SW480 (cell line): Measurements from ENCODE around the gene SDK1.

Experiments used
- DNase-seq: peaks from one replicate; pipeline ENCODE4 v3.0.0-alpha.2; 2016; ENCODE audit warnings: low spot score

SDK1 gene

DNA sequence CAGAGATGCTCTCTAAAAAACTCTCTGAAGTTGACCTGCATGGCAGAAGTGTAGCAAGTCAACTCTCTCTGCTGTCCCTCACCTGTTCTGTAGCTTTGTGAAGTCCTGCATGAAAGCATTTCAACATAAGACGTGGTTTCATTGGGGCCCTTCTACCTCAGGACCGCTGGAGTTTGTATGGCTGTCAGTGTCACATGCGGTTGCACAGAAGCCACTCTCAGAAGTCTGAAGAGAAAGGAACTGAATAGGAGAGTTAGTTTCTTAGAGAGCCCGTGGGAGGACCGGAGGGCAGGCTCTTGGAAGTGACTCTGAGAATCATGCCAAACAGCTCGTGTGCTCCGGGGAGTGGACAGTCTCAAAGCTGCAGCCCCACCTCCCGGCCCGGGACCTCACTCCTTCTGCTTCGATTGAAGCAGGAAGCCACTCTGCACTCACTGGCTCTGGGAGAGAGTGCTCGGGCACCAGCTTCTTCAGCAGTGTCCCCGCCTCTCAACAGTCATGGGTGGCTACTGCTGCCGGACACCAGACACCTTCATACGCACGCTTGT lies 486.7 kb downstream of the SDK1 start:
- DNase-seq: no peak

- no peak for DNase-seq
These were observed 489.8 kb downstream of the SDK1 start for GRCh38 chr7:3790803-3791202.

GRCh38 chr7:3791327-3791726 lies 490.3 kb downstream of the SDK1 start:
- no peak for DNase-seq

DNA sequence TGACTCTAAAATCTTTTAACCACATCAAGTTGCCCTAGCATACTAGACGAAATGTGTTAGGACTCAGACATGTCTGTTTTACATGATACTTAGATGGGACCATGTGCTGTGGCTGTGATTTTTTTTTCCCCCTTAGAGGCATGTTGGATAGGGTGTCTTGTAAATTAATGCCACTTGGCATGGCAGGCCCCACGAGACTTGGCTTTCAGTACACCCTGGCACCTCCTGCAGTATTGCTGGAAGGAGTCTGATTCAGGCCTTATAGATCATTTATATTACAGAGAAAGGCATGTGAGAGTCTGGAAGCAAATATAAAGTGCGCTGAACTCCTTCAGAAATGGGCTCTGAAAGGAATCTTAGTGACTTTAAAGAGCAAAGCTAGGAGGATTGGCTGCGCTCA lies 494.1 kb downstream of the SDK1 start:
- no peak for DNase-seq

DNA sequence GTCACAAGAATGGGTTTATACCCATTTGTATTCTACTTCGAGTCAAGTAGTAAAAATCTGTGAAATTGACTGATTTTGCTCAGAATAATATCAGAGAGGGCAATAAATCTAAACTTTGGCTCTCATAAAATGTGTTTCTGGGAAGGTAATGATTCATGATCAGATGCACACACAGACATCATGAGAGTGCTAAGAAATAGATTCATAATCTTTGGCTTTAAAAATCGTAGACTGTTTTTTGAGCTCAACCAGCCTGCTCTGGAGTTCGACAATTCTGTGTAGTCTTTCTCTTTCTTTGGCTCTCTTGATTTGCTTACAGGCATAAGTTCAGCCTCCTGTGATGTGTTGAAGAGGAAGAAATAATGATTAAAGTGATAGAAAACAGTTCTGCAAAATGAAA lies 494.7 kb downstream of the SDK1 start:
- DNase-seq: no peak

- DNase-seq: no peak
These were observed 504.1 kb downstream of the SDK1 start for GRCh38 chr7:3805151-3805550.

DNA sequence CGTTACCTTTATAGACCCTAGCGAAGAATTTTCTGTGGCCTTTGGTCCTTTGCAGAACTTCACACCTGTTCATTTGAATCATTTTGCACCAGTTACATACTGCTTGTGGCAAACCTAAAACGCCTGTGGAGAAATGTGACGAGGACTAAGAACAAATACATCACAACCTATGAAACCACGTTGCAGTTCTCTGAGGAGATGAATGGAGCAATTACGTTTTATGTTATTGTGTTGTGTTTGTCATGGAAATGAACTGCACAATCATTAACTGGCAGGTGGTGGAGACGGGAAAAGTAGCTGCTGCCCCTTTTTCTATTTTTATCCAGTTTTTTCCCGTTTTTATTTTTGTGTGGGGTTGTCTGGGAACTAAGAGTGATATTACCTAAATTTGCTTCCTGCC lies 505.5 kb downstream of the SDK1 start:
- no peak for DNase-seq

GRCh38 chr7:3807824-3808223 lies 506.8 kb downstream of the SDK1 start:
- no peak for DNase-seq

DNA sequence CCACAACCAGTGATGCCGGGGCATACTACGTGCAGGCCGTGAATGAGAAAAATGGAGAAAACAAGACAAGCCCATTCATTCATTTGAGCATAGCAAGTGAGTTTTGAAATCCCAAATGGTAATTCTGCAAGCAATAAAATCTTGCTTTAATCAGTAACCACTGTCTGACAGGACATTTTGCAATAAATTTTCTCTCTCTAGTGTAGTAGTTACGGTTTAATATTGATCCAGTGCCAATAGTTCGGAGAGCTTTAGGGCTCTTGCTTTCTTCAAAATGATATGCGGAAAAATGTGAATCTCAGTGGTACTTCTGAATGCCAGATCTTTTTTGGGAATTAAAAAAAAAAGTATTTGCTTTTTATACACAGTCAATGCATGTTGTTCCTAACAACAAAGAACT lies 520.4 kb downstream of the SDK1 start:
- DNase-seq: no peak

DNA sequence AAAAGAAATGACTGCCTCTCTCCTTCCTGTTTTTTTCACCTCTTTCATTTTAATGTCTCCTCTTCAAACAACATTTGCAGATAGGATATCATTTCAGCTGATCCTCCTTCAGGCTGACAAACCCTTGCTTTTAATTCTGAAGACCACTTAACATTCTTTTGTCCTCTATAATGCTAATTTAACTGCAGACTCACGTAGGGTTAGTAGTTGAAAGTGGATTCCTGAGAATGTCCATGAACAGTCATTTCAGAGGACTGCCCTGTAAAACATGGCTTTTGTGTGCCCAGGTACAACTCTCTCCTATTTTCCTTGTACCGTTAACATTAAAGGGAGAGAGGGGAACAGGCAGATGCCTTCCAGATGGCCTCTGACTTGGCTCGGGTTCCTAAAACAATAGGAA lies 524.4 kb downstream of the SDK1 start:
- DNase-seq: no peak

DNA sequence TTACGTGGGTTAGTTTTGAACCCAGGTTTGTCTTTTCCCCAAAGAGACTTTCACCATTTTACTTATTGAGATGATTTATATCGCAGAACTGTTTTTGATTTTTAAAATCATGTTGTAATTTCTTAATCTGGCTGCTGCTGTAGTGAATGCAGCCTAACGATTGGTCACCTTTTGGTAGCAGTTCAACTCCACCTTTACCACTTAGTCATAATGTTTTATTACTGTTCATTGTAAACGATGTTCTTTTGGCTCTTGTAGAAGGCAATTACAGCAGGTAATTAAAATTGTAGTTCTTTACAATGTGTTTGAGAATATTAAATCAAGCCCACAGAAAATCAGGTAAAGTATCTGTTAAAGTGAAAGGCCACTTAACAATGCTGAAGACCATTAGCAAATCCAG lies 531.1 kb downstream of the SDK1 start:
- no peak for DNase-seq

- DNase-seq: no peak
These were observed 534.1 kb downstream of the SDK1 start for GRCh38 chr7:3835109-3835508.

DNA sequence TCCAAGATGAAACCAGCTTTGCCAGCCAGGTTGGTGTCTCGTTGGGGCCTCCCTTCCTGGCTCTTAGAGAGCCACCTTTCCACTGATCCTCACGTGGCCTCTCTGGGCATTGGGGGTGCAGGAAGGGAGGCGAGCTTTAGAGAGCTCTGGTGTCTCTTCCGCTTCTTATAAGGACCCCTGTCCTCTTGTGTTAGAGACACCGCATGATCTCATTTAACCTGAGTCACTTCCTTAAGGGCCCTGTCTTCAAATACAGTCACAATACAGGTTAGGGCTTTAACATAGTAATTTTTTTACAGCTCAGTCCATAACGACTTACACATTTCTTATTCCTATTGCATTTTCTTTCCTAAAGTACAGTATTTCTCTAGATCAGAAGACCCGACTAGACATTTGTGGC lies 535.8 kb downstream of the SDK1 start:
- no peak for DNase-seq

DNA sequence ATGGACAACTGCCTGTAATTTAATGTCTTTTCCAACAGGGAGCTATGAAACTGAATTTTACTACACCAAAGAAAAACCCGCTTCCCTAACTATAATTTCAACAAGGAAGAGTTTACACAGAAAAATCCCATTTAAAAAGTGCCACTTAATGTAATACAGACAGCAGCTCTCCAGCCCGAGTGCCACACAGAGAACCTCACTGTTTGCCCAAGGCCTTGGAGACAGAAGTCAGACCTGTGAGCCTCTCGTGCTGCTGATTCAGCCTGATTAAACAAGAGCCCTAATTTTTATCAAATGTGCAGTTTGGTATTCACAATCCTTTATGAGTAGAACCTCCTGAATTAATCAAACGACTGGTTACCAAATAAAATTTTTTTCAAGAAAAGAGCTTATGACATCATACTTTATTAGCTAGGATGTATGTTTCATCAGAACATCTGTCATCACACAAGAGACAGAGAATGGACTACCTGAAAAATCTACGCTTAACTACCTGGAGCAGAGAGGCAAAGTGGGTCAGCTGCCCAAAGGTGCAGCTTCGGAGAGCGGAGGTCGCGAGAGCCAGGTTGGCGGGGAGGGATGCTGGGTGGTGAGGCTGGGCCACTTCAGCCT lies 543.6 kb downstream of the SDK1 start:
- DNase-seq: no peak

- DNase-seq: no peak
These were observed 545.7 kb downstream of the SDK1 start for GRCh38 chr7:3846738-3847137.

GRCh38 chr7:3847336-3847735 lies 546.3 kb downstream of the SDK1 start:
- DNase-seq: no peak

GRCh38 chr7:3859431-3859830 lies 558.4 kb downstream of the SDK1 start:
- DNase-seq: no peak

DNA sequence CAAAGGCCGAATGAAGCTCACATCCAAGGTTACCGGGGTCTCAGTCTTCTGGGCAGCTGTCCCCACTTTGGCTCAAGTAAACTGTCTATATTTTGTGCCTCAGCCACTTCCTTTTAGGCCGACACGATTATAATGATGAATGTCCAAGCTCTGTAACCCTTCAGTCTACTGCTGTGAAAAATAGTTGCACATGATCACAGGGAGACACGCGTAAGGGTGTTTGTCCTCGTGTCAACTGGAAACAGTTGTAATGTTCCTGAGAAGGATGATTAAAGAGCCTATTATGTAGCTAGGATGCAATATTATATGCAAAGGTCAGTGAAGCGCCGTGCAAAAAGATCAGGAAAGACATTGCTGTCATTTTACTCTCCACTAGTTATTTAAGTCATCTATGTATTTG lies 559.9 kb downstream of the SDK1 start:
- no peak for DNase-seq

DNA sequence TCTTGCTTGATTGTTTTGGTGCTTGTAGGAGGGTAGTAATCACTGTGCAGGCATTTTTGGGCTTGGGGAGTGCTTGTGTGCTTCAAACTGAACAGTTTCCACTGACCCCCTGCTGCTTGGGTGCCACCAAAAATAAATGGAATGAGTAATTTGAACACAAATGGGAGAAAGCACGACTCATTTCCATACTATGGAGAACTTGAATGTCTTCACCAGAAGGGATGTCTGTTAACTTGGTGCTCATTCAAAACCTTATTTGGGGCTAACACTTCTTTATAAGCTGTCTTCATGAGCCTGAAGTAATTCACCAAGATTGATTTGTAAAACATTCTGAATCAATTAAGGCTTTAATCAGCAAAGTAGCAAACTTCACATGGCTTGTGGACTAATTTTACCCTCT lies 560.3 kb downstream of the SDK1 start:
- DNase-seq: no peak

DNA sequence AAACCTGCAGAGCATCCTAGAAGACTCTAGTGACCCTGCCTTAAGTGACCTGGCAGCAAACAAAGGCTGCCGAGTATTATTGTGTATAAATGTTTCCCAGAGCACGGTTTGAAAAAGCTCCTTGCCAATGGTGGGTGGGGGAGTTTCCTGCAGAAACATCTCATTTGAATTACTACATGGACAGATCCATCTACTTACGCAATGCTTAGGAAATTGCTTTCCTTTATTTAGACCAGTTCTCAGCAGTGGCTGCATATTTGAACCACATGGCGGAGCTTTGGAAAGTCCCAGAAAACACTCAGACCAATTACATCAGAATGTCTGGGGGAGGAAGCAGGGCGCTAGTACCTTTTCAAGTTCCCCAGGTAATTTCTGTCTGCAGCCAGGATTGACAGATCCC lies 560.9 kb downstream of the SDK1 start:
- DNase-seq: no peak

GRCh38 chr7:3862774-3863173 lies 561.7 kb downstream of the SDK1 start:
- no peak for DNase-seq

- DNase-seq: no peak
These were observed 565.2 kb downstream of the SDK1 start for GRCh38 chr7:3866277-3866676.

GRCh38 chr7:3867863-3868262 lies 566.8 kb downstream of the SDK1 start:
- DNase-seq: no peak

DNA sequence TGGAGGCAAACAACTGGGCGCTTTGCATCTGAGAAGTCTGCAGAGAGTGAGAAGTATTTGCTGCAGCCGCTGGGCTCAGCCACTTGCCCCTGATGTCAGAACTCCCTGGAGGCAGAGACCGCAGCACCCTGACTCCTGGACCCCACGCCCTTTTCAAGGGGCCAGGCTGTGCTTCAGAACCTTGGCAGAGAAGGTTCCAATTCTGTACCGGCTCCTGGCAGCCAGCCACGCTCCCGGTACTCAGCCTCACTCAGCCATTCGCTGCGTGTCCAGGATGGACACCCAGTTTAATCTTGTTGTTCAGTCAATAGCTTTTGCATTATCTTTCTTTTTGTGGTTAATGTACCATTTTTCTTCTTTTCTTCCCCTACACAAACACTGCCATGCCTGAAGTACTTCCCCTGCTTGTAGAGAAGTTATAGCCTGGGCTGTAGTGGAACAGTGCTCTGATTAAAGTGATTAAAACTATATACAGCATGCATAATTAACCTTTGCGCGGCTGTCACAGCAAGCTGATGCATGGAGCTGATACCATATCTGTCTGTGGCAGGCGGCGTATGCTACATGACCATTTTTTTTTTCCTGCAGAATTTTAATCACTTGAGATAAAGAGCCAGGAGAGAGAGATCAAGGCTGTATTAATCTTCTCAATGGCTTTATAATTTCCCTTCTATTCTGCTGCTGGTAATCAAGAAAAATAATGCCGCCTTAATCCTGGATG lies 578.5 kb downstream of the SDK1 start:
- DNase-seq: no peak
